ENCODE measurements around the gene GRM2.

DNA sequence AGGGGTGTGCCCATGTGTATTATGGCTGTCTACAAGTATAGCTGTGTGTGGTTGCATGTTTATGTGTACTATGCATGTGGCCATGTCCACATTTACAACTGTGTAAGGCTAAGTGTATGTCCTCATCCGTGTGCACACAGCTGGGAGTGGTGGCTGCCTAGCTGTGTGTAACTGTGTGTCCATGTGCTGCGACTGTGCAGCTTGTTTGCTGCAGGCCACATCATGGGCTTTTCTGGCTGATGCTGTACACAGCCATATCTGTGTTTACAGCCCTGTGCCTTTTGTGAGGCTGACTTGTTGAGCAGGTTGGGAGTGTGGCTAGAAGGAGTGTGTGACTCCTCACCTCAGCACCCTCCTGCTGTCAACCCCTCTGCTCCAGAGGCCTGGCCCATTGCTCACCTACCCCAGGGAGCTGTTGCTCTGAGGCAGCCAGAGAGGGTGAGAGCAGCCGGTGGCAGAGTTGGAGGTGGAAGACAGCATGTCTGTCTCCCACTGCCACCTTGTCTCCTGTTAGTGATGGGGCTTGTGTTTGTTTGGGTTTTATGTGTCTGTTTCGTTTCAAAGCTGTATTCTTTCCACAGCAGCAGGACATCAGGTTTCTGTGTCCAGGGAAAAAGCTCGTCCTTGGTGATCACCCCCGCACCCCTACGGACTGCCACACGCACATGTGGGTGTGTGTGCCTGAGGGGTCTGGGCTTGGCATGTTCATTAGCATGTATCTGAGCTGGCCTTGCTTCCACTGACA is 1.4 kb upstream of the GRM2 start:
- TF ChIP-seq, protein P1, sequence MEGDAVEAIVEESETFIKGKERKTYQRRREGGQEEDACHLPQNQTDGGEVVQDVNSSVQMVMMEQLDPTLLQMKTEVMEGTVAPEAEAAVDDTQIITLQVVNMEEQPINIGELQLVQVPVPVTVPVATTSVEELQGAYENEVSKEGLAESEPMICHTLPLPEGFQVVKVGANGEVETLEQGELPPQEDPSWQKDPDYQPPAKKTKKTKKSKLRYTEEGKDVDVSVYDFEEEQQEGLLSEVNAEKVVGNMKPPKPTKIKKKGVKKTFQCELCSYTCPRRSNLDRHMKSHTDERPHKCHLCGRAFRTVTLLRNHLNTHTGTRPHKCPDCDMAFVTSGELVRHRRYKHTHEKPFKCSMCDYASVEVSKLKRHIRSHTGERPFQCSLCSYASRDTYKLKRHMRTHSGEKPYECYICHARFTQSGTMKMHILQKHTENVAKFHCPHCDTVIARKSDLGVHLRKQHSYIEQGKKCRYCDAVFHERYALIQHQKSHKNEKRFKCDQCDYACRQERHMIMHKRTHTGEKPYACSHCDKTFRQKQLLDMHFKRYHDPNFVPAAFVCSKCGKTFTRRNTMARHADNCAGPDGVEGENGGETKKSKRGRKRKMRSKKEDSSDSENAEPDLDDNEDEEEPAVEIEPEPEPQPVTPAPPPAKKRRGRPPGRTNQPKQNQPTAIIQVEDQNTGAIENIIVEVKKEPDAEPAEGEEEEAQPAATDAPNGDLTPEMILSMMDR (IDR thresholded peaks at IDR 0.05): no peak
- no peak for TF ChIP-seq POLR2A (IDR thresholded peaks at IDR 0.05)
- no peak for TF ChIP-seq EP300 (IDR thresholded peaks at IDR 0.05)
